Measurements from ENCODE around the gene WDR73.

DNA sequence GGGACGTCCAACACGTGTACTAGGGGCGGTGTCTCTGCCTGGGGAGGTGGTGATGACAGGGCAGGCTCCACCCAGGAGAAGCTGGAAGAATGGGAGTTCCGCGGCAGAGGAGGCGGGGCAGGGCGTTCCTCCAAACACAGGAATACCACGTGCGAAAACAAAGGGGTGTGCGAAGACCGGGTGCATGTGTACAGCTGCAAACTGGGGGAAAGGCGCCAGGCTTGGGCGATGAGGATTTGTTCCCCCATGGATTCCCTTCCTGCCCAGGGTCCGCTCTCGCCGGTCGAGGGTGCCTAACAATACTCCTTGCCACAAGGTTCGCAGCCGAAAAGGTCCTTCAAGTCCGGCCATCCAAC lies 53.8 kb downstream of the WDR73 start:
- TF ChIP-seq, protein P1, sequence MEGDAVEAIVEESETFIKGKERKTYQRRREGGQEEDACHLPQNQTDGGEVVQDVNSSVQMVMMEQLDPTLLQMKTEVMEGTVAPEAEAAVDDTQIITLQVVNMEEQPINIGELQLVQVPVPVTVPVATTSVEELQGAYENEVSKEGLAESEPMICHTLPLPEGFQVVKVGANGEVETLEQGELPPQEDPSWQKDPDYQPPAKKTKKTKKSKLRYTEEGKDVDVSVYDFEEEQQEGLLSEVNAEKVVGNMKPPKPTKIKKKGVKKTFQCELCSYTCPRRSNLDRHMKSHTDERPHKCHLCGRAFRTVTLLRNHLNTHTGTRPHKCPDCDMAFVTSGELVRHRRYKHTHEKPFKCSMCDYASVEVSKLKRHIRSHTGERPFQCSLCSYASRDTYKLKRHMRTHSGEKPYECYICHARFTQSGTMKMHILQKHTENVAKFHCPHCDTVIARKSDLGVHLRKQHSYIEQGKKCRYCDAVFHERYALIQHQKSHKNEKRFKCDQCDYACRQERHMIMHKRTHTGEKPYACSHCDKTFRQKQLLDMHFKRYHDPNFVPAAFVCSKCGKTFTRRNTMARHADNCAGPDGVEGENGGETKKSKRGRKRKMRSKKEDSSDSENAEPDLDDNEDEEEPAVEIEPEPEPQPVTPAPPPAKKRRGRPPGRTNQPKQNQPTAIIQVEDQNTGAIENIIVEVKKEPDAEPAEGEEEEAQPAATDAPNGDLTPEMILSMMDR (IDR thresholded peaks at IDR 0.05): no peak
- TF ChIP-seq EZH2 (IDR thresholded peaks at IDR 0.05) (no peak), EZH2phosphoT487 (IDR thresholded peaks at IDR 0.05) (no peak)
